Natural killer cell (primary cell): ENCODE data around the gene DIO3. TPM values are rescaled to one million over a fixed set of nuclear protein-coding genes. Genes with fewer than 3 reads are reported as not detected.

Source experiments
- ATAC-seq, 3 donors: fragments of 150-1000 bp in 2 of 3; fragments of 200-7000 bp in 1 of 3; cut with Tn5 transposase; 1 replicate in 1 of 3; 2 replicates in 2 of 3; pipeline ENCODE4 v1.10.0; 2021; ENCODE audit warnings: mild to moderate bottlenecking in 2 of 3, moderate library complexity in 2 of 3
- DNase-seq, 2 donors: peaks; one replicate each; pipeline versions ENCODE4 v3.0.0 to v3.0.0-alpha.2; 2013 to 2021; ENCODE audit warnings: mixed read lengths in 1 of 2
- H3K27ac ChIP-seq: one replicate; pipeline ENCODE4 v1.5.1; 2013; ENCODE audit warnings: mild to moderate bottlenecking, low read length
- H3K27me3 ChIP-seq: one replicate; pipeline ENCODE4 v1.6.1; 2013; ENCODE audit warnings: low read length; ENCODE audit not compliant: control insufficient read depth, insufficient read depth
- H3K36me3 ChIP-seq: one replicate; pipeline ENCODE4 v1.6.1; 2013; ENCODE audit warnings: low read length; ENCODE audit not compliant: control insufficient read depth, insufficient read depth
- H3K4me1 ChIP-seq: one replicate; pipeline ENCODE4 v1.6.1; 2013; ENCODE audit warnings: low read length; ENCODE audit not compliant: control insufficient read depth, insufficient read depth
- H3K4me3 ChIP-seq: one replicate; pipeline ENCODE4 v1.5.1; 2013; ENCODE audit warnings: low read length
- H3K9me3 ChIP-seq: one replicate; pipeline ENCODE4 v1.6.1; 2013; ENCODE audit warnings: low read length; ENCODE audit not compliant: control insufficient read depth, insufficient read depth
- H3K27ac Mint-ChIP-seq, 2 donors: one replicate each; pipeline ENCODE4 v1.8.0; 2022; ENCODE audit warnings: mild to moderate bottlenecking in 2 of 2, mixed read lengths in 2 of 2, moderate library complexity in 1 of 2
- H3K27me3 Mint-ChIP-seq, 2 donors: one replicate each; pipeline ENCODE4 v1.8.0; 2022; ENCODE audit warnings: low read depth in 2 of 2, mixed read lengths in 2 of 2
- H3K36me3 Mint-ChIP-seq: one replicate; pipeline ENCODE4 v1.8.0; 2022; ENCODE audit warnings: mixed read lengths
- H3K4me1 Mint-ChIP-seq, 2 donors: one replicate each; pipeline ENCODE4 v1.8.0; 2022; ENCODE audit warnings: mixed read lengths in 2 of 2
- H3K4me3 Mint-ChIP-seq: one replicate; pipeline ENCODE4 v1.8.0; 2022; ENCODE audit warnings: mild to moderate bottlenecking, moderate library complexity, mixed read lengths
- H3K9me3 Mint-ChIP-seq, 2 donors: one replicate each; pipeline ENCODE4 v1.8.0; 2022; ENCODE audit warnings: mixed read lengths in 2 of 2
- CTCF ChIP-seq: fragments of 200-600 bp; IDR thresholded peaks from one replicate; pipeline ENCODE4 v1.8.0; 2022; ENCODE audit warnings: antibody characterized with exemption
- WGBS: methylation state at CpG from one replicate; pipeline ENCODE4 v1.1.7; 2013; ENCODE audit warnings: missing lambda C conversion rate; ENCODE audit not compliant: insufficient coverage; 5-methylcytosine and 5-hydroxymethylcytosine counted together
- intact Hi-C: fragments of 100-400 bp; cut with micrococcal nuclease; formaldehyde crosslinking; loops from one replicate; pipeline ENCODE4 v1.14.2; 2022
- total RNA-seq, 4 donors: library from RNA; stranded (reverse); fragments of 120-200 nt in 1 of 4; gene quantifications; one replicate each; pipeline versions ENCODE4 v1.2.3 to v1.2.4, GENCODE V29; 2013 to 2022

Gene DIO3
- total RNA-seq, 3 donors from 2014 or later (not counting 1 experiment from before 2014, with no cell fraction given): not detected

- Histone ChIP-seq H3K27ac (no peak overlapping the region), H3K27me3 (peaks cover 7% of the 10 kb centered on the region), H3K9me3 (no peaks in the 10 kb centered on the region), H3K4me3 (no peak overlapping the region), H3K36me3 (no peaks in the 10 kb centered on the region), H3K4me1 (peaks cover 59% of the 10 kb centered on the region)
- no peaks in the 10 kb centered on the region for H3K36me3 Mint-ChIP-seq
- H3K27me3 Mint-ChIP-seq: peaks cover 19 to 23% of the 10 kb centered on the region in 2 donors
- peak overlapping the region in 1 of 2 donors; percentile 90 for H3K27ac Mint-ChIP-seq
- WGBS: 90% methylated on average over 4 of the region's 4 CpGs
- DNase-seq (no peak), ATAC-seq (no peak)
- peaks cover 43 to 70% of the 10 kb centered on the region in 2 donors for H3K4me1 Mint-ChIP-seq
- intact Hi-C loops: no loop called here
- TF ChIP-seq CTCF: no peak
- H3K4me3 Mint-ChIP-seq: no peak overlapping the region
- H3K9me3 Mint-ChIP-seq: no peaks in the 10 kb centered on the region
Measured at GRCh38 chr14:101534198-101534597, 27.1 kb upstream of the DIO3 start.

GRCh38 chr14:101535232-101535631 lies 26.1 kb upstream of the DIO3 start:
- Mint-ChIP-seq H3K36me3 (no peaks in the 10 kb centered on the region), H3K4me1 (peaks cover 49 to 63% of the 10 kb centered on the region in 2 donors), H3K27ac (peak overlapping the region; percentile 62 to 90), H3K9me3 (no peaks in the 10 kb centered on the region), H3K27me3 (peaks cover 27% of the 10 kb centered on the region in 2 donors), H3K4me3 (peak overlapping the region; percentile 84)
- H3K27ac ChIP-seq: peak overlapping the region; percentile 45
- no peak for TF ChIP-seq CTCF
- intact Hi-C loops: no loop called here
- peaks cover 7% of the 10 kb centered on the region for H3K27me3 ChIP-seq
- DNase-seq (peak; percentile 32 to 34), ATAC-seq (peak; percentile 74 to 82 (median 81))
- H3K9me3 ChIP-seq: no peaks in the 10 kb centered on the region
- H3K4me3 ChIP-seq: no peak overlapping the region
- no peaks in the 10 kb centered on the region for H3K36me3 ChIP-seq
- H3K4me1 ChIP-seq: peaks cover 55% of the 10 kb centered on the region
- WGBS: 9% methylated on average over 9 of the region's 9 CpGs

- peak in 1 of 2 donors; percentile 9 for DNase-seq
- Mint-ChIP-seq H3K4me1 (peaks cover 49 to 58% of the 10 kb centered on the region in 2 donors), H3K27ac (peak overlapping the region; percentile 62 to 90), H3K4me3 (peak overlapping the region; percentile 84), H3K36me3 (no peaks in the 10 kb centered on the region), H3K9me3 (no peaks in the 10 kb centered on the region), H3K27me3 (peaks cover 25 to 27% of the 10 kb centered on the region in 2 donors)
- Histone ChIP-seq H3K36me3 (no peaks in the 10 kb centered on the region), H3K4me3 (no peak overlapping the region), H3K27me3 (peaks cover 7% of the 10 kb centered on the region), H3K27ac (peak overlapping the region; percentile 45), H3K4me1 (peaks cover 55% of the 10 kb centered on the region), H3K9me3 (no peaks in the 10 kb centered on the region)
- intact Hi-C loops: no loop called here
- no peak for TF ChIP-seq CTCF
- peak in 2 of 3 donors; percentile 8 to 19 for ATAC-seq
- WGBS: 15% methylated on average over 8 of the region's 8 CpGs
Measured at GRCh38 chr14:101535701-101536207, 25.5 kb upstream of the DIO3 start.

GRCh38 chr14:101537286-101537685 lies 24.0 kb upstream of the DIO3 start:
- intact Hi-C loops: no loop called here
- Histone ChIP-seq H3K4me3 (no peak overlapping the region), H3K4me1 (peaks cover 55% of the 10 kb centered on the region), H3K27ac (no peak overlapping the region), H3K9me3 (no peaks in the 10 kb centered on the region), H3K27me3 (peaks cover 7% of the 10 kb centered on the region), H3K36me3 (no peaks in the 10 kb centered on the region)
- 89% methylated on average over 7 of the region's 7 CpGs for WGBS
- Mint-ChIP-seq H3K27ac (peak overlapping the region in 1 of 2 donors; percentile 54), H3K4me3 (no peak overlapping the region), H3K36me3 (no peaks in the 10 kb centered on the region), H3K9me3 (no peaks in the 10 kb centered on the region), H3K4me1 (peaks cover 49 to 52% of the 10 kb centered on the region in 2 donors), H3K27me3 (peaks cover 27 to 29% of the 10 kb centered on the region in 2 donors)
- no peak for TF ChIP-seq CTCF
- no peak for ATAC-seq
- DNase-seq: no peak
